AG08396 (cell line): ENCODE measurements around the gene MAPK8IP3.
"Not testable (repeated sequence)": the region's sequence is repeated elsewhere in the genome, so short reads cannot be mapped to it uniquely, and the experiment has no call there.

Source experiments
- DNase-seq: peaks from one replicate; pipeline ENCODE4 v3.0.0; 2012; ENCODE audit warnings: low spot score, mixed read lengths

Gene MAPK8IP3

GRCh38 chr16:1787322-1788094, 81.5 kb downstream of the MAPK8IP3 start:
- no peak for DNase-seq

GRCh38 chr16:1788095-1788707, 82.2 kb downstream of the MAPK8IP3 start:
- no peak for DNase-seq

- no peak for DNase-seq
Measured at GRCh38 chr16:1788708-1789100, 82.7 kb downstream of the MAPK8IP3 start.

GRCh38 chr16:1789643-1790045, 83.6 kb downstream of the MAPK8IP3 start:
- DNase-seq, result no peak

- DNase-seq, result no peak
Measured at GRCh38 chr16:1790261-1790610, 84.2 kb downstream of the MAPK8IP3 start.

- DNase-seq, result no peak
Measured at GRCh38 chr16:1790611-1791255, 84.7 kb downstream of the MAPK8IP3 start.

GRCh38 chr16:1791256-1791942, 85.4 kb downstream of the MAPK8IP3 start:
- DNase-seq, result no peak

- DNase-seq, result no peak
Measured at GRCh38 chr16:1791943-1792812, 86.2 kb downstream of the MAPK8IP3 start.

GRCh38 chr16:1792836-1793577, 87.0 kb downstream of the MAPK8IP3 start:
- no peak for DNase-seq

GRCh38 chr16:1793578-1794220, 87.7 kb downstream of the MAPK8IP3 start, which contains the start of gene IGFALS:
Gene IGFALS (minus strand): TSS chr16:1793705. CDS start chr16:1793652, 53 bp downstream.
- no peak for DNase-seq

- DNase-seq, result no peak
Measured at GRCh38 chr16:1794221-1794871, 88.4 kb downstream of the MAPK8IP3 start.

GRCh38 chr16:1794908-1795666, 89.1 kb downstream of the MAPK8IP3 start:
- no peak for DNase-seq

- not testable (repeated sequence) for DNase-seq
Measured at GRCh38 chr16:1799263-1799662, 93.3 kb downstream of the MAPK8IP3 start.

GRCh38 chr16:1800701-1801100, 94.7 kb downstream of the MAPK8IP3 start:
- peak; percentile 49 for DNase-seq

GRCh38 chr16:1807626-1808025, 101.6 kb downstream of the MAPK8IP3 start:
- DNase-seq, result no peak

GRCh38 chr16:1808691-1809090, 102.7 kb downstream of the MAPK8IP3 start:
- DNase-seq, result no peak

GRCh38 chr16:1809281-1809801, 103.3 kb downstream of the MAPK8IP3 start:
- DNase-seq, result no peak

- no peak for DNase-seq
Measured at GRCh38 chr16:1810106-1810505, 104.1 kb downstream of the MAPK8IP3 start.

- no peak for DNase-seq
Measured at GRCh38 chr16:1810536-1810935, 104.5 kb downstream of the MAPK8IP3 start.
